ENCODE data around the gene PLEKHG3. TPM values are rescaled to one million over a fixed set of nuclear protein-coding genes. Genes with fewer than 3 reads are reported as not detected.

The PLEKHG3 gene
- total RNA-seq, 2 donors from 2014 or later: 78.8 to 106 TPM

DNA sequence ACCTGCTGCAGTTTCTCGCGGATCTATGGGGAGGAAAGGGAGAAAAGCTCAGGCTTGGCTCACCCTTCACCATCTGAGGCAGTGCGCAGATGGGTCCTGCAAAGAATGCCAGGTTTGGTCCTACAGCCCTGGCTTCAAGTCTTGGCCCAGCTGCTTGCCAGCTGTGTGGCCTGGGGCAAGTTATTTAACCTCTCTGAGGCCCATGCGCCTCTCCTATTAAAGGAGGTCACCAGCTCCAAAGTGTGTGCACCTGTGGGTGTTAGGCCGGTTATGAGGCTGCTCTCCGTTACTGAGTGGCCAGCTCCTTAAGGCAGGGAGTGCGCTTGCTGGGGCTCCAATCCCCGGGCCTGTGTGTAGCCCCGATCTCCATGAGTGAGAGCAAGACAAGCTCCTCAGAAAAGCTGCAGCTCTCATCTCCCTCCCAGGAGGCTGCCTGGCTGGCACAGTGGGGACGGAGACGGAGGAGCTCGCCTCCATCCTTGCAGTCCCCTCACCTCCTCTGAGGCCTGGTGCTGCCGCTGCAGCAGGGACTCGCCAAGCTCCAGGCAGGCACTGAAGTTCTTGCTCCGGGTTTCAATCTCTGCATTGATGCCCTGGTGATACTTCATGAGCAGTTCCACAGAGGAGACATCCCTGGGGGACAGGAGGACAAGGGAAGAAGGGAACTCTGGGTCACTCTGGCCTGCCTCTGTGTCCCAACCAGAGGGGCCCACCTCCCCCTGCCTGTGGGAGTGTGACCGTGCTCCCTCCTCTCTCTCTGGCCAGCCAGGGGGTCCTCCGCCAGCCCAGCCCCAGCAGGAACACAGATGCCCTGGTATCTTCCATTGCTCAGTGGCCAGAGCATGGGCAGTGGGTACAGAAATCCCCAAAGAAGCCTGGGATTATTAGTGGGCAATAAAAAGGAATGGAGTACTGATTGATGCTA, 65.1 kb downstream of the PLEKHG3 start:
- TF ChIP-seq, protein P1, sequence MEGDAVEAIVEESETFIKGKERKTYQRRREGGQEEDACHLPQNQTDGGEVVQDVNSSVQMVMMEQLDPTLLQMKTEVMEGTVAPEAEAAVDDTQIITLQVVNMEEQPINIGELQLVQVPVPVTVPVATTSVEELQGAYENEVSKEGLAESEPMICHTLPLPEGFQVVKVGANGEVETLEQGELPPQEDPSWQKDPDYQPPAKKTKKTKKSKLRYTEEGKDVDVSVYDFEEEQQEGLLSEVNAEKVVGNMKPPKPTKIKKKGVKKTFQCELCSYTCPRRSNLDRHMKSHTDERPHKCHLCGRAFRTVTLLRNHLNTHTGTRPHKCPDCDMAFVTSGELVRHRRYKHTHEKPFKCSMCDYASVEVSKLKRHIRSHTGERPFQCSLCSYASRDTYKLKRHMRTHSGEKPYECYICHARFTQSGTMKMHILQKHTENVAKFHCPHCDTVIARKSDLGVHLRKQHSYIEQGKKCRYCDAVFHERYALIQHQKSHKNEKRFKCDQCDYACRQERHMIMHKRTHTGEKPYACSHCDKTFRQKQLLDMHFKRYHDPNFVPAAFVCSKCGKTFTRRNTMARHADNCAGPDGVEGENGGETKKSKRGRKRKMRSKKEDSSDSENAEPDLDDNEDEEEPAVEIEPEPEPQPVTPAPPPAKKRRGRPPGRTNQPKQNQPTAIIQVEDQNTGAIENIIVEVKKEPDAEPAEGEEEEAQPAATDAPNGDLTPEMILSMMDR (IDR thresholded peaks at IDR 0.05): no peak
- intact Hi-C loops (cut with DNase I): no loop called here
- no peak overlapping the region for H3K9ac ChIP-seq (ENCODE audit: low read depth in 2 of 2, low read length in 2 of 2)

DNA sequence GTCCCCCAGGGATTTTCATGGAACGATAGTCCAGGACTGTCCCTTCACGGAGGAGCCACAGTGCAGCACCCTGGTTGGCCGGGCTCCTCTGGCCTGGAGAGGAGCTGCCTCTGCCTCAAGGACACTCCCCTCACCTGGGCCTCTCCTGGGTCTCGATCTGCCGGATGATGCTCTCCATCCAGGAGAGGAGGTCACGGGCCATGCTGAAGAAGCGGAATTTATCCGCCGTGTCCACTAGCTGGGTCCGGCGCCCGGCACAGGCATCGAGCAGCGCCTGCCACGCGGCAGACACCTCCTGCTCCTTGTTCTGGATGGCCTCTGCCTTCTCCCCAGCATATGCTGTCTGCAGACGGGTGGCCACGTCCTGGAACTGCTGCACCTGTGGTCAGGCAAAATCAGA, 66.5 kb downstream of the PLEKHG3 start:
- intact Hi-C loops (cut with DNase I): no loop called here
- no peaks in the 10 kb centered on the region for H3K36me3 ChIP-seq
- no peaks in the 10 kb centered on the region for H3K4me1 ChIP-seq
- H3K9ac ChIP-seq (ENCODE audit: low read depth in 2 of 2, low read length in 2 of 2): no peak overlapping the region
- TF ChIP-seq, protein P1 (IDR thresholded peaks at IDR 0.05): no peak
- no peaks in the 10 kb centered on the region for H3K27me3 ChIP-seq
- H3K9me3 ChIP-seq: no peaks in the 10 kb centered on the region
- H3K4me3 ChIP-seq: no peak overlapping the region
- DNase-seq: no peak
- H3K27ac ChIP-seq: no peak overlapping the region

More for the DNA sequence above, 65.1 kb downstream of the PLEKHG3 start:
- H3K4me1 ChIP-seq: no peaks in the 10 kb centered on the region
- no peak overlapping the region for H3K4me3 ChIP-seq
- H3K36me3 ChIP-seq: no peaks in the 10 kb centered on the region
- H3K27me3 ChIP-seq: no peaks in the 10 kb centered on the region
- no peaks in the 10 kb centered on the region for H3K9me3 ChIP-seq
- no peak for DNase-seq
- no peak overlapping the region for H3K27ac ChIP-seq

DNA sequence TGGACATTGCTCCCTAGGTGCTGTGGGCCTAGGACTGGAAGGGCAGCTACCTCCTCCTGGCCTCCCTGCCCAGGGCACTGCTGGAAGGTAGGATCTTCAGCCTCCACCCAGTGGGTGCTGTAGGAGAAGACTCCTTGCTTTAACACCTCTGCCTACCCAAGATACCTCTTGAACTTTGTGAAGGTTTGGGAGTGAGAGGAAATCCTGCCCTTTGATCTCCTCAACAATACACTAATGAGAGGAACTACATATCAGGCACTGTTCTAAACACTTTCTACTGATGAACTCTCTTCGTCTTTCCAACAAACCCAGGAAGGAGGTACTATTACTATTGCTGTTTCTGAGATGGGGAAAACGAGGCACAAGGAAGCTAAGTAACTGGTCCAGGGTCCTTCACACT, 66.9 kb downstream of the PLEKHG3 start:
- no peak for DNase-seq
- Histone ChIP-seq H3K4me1 (no peaks in the 10 kb centered on the region), H3K9ac (ENCODE audit: low read depth in 2 of 2, low read length in 2 of 2) (no peak overlapping the region), H3K36me3 (no peaks in the 10 kb centered on the region), H3K27ac (no peak overlapping the region), H3K4me3 (no peak overlapping the region), H3K27me3 (no peaks in the 10 kb centered on the region), H3K9me3 (no peaks in the 10 kb centered on the region)
- intact Hi-C loops (cut with DNase I): no loop called here
- TF ChIP-seq, protein P1 (IDR thresholded peaks at IDR 0.05): no peak

DNA sequence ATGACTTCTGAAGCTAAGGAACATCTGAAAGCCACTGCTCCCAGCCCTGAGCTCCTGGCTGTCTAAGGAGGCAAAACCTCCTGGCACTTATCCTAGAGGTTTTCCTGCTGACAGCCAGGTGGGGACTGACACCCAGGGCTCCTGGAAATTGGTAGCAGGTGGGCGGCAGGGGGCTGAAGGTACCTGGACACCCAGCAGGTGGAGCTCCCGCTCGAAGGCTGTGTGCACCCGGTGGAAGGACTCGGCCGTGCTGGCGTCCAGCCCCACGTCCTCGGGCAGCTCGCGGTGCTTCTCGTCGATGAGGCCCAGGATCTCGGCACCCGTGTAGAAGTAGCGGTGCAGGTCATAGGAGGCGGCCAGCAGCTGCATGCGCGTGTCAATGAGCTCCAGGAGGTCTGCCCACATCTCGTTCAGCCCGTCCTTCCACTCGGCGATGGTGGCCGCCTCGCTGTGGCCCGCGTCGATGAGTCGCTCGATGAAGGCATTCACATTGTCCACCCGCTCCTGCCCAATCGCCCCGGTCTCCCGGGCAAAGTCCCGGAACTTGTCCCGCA, 68.2 kb downstream of the PLEKHG3 start:
- no peaks in the 10 kb centered on the region for H3K9me3 ChIP-seq
- H3K36me3 ChIP-seq: no peaks in the 10 kb centered on the region
- H3K27me3 ChIP-seq: no peaks in the 10 kb centered on the region
- H3K27ac ChIP-seq: no peak overlapping the region
- no peaks in the 10 kb centered on the region for H3K4me1 ChIP-seq
- TF ChIP-seq, protein P1 (IDR thresholded peaks at IDR 0.05): no peak
- intact Hi-C loops (cut with DNase I): no loop called here
- H3K4me3 ChIP-seq: no peak overlapping the region
- no peak for DNase-seq
- no peak overlapping the region for H3K9ac ChIP-seq (ENCODE audit: low read depth in 2 of 2, low read length in 2 of 2)

DNA sequence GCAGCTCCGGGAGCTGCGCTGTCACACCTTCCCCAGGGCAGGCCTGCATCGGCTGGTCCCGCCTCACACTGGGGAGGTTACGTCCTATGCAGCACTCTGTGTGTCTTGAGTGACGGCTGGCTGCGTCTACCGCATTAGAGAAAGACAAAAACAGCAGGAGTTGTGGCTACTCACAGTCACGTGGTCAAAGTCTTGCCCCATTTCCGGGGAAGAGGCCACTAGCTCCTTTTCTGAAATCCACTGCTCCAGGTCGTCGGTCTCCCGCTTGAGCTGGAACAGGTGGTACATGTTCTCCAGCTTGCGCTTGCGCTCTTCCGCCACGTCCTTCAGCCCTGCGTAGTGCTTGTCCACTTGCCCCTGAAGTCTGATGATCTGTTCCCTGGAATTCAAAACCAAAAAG, 68.8 kb downstream of the PLEKHG3 start:
- no peaks in the 10 kb centered on the region for H3K27me3 ChIP-seq
- intact Hi-C loops (cut with DNase I): no loop called here
- H3K4me3 ChIP-seq: no peak overlapping the region
- no peak for DNase-seq
- H3K27ac ChIP-seq: no peak overlapping the region
- H3K9me3 ChIP-seq: no peaks in the 10 kb centered on the region
- H3K36me3 ChIP-seq: no peaks in the 10 kb centered on the region
- TF ChIP-seq, protein P1 (IDR thresholded peaks at IDR 0.05): no peak
- no peak overlapping the region for H3K9ac ChIP-seq (ENCODE audit: low read depth in 2 of 2, low read length in 2 of 2)
- no peaks in the 10 kb centered on the region for H3K4me1 ChIP-seq
